NK-92 treated with Interleukin-12 subunit alpha and Interleukin-12 subunit beta, amount 100 ng/mL, for 24 hours (cell line): Measurements from ENCODE around the gene ZNF775.

Source experiments
- DNase-seq: peaks from one replicate; lab custom pipeline; 2025; lab: John Stamatoyannopoulos, UW

ZNF775 gene

DNA sequence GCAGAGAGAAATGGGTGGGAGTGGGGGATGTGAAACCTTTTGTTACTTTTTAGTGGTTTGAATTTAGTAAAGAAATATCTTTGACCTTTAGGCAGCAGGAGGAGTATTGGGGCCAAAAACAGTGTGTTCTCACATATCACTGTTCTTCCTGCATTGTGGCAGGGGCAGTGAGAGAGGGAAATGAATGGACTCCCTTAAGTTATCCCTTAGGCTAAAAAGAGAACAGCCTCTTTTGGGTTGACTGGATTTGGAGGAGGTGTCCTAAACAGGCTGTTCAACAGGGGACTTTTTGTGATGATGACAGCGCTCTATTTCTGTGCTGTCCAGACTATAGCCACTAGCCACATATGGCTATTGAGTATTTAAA is 22.3 kb downstream of the ZNF775 start:
- DNase-seq = no peak

DNA sequence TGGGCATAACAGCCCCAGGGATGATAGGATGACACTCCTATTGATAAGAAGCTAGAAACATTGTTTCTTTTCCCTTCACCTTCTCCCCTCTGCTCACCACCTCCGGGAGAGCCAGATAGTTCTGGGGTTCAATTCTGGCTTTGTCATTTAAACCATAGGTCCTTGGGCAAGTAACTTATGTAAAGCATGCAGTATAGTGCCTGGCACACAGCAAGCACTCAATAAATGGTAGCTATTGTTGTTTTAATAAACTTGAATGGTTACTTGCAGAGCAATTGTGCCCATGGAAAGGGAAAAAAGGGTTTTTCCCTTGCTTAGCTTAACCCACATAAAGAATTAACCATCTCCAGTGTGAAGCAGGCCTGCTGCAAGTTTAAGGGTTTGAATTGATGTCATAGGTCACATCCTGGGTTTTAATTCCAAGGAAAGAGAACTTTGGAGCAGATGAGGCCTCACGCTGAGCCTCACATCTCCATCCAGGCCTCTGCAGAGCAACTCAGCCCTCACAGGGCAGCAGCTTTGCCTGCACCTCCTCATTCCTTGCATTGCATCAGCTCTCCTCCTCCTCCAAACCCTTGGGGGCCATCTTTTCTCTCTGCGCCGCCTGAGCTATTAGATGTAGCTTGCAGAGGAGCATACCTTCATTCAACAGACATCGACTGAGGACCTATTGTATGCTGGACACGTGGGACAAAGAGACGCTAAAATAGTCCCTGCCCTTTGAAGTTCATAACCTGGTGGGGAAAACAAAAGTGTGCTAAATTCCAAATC is 22.9 kb downstream of the ZNF775 start:
- no peak for DNase-seq

DNA sequence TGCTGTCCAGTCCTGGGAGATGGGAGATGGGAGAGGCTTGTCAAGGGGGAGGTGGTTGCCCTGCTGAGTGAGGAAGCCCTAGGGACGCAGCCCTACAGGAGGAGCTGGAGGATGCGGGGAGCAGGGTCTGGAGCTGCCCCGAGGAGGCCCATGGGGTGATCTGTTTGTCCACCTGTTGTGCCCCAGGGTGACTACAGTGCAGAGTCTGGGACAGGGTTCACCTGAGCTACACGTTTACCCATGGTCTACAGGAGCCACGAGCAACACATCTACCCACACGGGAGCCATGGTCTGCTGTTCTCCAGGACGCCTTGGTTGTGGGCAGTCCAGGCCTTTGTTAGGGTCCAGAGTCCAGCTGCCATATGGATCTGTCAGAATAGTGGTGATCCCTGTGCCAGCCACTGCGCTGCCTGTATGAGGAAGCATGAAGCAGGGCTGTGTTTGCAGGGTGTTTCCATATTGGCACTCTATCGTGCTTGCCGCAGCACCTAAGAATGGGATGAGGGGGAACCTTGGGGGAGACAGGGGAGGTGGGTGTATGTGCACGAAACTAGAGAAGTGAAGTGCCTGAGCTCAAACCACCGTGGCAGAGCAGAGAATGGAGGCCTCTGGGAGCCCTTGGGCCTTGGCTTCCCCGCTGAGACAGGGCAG is 23.7 kb downstream of the ZNF775 start:
- DNase-seq = no peak

DNA sequence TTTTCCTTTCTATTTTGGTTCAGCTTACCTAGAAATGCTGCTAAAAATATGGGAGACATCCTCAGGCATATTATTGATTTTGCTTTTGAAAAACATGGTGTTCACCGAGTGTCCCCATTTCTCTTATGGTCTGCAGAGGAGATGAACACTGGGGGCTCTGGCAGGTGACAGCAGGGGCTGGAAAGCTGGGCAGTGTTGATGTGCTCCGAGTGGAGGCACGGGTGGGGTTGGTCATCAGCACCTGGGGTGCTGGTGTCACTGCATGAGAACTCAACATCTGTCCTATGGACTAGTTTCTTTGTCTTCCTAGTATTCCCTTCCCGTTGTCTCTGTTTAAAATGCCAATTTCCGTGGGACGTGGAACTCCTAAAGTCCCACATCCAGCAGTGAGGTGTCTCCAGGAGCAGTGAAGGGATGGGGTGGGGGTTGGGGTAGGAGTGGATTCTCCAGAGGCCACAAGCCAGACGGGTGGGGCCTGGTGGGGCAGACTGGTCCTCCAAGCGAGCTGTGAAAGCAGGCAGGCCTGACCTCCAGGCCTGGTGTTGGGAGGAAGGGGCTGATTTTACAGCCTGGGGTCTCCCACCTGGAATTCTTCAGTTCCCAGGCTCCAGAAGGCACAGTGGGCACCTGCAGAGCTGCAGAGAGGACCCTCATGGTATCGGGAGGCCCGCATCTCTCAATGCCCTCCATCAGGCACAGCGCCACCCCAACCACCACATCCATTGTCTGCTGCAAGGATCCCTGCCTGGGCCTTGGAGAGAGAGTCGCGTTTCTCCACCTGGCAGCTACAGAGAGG is 24.4 kb downstream of the ZNF775 start:
- DNase-seq = no peak

DNA sequence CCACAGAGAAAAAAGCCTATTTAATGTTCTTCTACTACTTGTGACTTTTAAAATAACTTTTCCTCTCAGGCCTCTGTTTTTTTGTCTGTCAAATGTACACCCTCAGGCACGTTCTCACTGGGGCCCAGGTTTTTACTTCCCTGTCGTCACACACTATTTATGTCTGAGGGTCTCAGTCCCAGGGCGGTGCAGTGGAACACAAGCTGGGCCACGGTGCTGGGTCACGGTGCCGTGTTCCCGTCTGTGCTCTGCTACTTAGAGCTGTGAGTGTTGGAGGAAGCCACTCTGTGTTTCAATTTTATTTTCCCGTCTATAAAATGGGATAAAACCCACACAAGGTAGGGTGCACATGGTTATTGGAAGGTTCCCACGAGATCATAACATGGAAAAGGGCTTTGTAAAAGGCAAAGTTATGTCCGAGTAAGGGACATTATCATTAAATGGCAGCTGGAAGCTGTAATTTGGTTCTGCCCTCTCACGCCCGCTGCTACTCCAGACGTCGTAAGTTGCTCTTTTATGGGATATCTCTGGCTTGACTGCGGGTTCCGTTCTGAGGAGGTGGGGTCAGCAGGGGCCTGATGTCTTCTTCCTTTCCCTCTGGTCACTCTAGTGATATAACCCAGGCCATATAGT is 25.2 kb downstream of the ZNF775 start:
- DNase-seq = no peak

DNA sequence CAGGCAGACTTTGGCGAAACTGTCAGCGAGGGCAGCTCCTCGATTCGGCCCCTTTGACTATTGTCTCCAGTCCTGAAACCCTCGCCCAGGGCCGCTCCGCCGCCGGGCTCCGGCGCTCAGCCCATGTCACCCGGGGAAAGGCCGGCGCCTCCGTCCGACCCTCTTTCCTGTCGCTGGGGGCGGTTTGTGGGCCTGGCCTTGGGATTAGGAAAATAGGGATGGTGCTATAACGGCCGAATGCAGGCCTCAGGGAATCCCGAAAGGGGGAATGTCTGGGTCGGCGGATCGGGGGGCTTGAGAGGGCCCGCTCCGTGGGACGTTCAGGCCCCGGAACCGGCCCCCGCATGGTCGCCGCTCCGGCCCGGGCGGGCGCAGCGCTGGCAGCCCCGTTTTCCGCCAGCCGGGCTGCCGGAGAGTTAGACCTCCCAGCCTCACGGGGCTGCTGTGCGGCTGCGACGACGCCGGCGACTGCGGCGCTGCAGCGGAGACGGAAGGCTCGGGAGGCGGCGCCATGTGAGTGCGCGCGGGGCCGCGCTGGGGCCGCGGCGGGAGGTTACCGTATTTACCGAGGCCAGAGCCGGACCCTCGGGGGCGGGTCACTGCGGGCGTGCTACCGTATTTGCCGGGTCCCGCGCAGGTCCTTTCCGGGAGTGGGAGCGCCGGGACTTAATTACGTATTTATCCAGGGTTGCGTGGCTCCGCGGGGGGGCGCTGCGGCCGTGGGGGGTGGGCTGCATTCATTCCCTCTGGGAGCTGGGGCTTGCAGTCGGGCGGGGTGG is 25.9 kb downstream of the ZNF775 start:
- peak; percentile 78 for DNase-seq

DNA sequence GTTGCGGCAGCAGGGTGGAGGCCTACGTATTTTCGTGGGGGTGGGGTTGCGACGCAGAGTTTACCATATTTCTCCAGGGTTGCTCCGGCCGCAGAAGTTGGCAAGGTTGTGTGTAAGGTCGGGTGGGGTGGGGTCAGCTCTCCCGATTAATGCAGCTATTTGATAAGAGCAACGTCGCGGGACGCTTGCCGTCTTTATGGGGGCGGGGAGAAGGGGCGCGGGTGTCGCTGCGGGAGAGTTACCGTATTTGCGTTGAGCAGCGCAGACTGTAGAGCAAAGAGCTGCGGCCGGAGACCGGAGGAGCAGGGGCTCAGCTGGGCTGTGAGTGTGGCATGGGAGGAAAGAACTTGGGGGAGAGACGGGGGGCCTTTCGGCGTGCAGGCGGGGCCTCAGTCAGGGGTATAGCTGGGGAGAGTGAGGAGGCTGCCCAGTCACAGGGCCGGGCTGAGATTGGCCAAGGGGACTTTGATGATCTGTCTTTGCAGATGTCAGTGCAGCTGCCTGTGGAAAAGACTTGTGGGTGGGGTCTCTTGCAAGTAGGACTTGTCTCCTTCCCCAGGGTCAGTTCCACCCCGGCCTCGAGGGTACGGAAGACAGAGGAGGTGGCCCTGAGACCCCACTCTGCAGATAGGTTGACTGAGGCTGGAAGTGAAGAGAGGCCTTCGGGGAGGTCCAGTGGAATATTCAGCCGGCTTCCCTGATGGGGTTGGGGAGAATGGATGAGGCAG is 26.6 kb downstream of the ZNF775 start:
- no peak for DNase-seq

DNA sequence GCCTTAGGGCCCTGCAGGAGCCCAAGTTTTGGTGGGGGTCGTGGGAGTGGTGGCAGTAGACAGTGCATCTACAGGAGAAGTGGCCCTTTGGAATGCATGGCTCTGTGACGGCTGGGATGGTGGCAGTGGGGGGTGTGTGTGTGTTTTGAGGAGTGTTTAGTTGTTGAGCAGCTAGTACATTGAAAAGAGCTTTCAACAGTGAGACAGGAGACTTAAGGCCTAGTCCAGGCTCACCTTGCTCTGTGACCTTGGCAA is 27.1 kb downstream of the ZNF775 start:
- DNase-seq = no peak

DNA sequence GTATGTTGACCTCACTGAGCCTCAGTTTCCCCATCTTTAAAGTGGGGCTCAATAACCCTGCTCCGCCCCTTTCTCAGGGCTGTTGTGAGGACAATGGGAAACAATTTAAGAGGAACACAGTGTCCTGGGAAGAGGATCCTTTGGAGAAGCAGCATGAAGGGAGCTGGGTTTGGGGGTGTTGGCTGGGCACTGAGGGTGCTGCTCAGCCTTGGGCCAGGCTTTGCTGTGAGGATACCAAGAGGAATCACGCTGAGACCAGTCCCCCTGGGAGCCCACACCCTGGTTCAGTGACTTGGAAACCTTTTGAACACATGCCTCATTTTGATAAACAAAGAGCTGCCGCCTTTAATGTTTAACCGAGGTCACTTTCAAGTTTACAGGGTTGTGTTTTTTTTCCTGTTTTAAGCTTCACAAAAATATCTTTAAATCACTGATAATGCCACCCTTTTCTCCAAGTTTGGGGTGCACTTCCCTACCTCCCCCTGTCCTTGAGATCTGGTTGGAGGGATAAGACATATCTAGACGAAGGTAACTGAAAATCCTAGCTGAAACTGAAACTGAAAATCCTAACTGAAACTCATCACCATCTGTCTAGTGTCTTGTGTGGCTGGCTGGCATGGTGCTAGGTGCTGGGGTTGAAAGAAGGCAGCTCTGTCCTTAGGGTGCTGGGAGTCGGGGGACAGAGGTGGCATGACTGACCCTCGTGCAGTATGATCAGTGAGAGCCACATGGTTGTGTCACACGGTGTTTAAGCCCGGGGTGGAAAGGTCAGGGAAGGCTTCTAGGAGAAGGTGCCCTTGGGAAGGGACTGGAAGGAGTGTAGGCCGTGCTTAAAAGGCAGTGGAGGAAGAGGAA is 27.7 kb downstream of the ZNF775 start:
- no peak for DNase-seq

DNA sequence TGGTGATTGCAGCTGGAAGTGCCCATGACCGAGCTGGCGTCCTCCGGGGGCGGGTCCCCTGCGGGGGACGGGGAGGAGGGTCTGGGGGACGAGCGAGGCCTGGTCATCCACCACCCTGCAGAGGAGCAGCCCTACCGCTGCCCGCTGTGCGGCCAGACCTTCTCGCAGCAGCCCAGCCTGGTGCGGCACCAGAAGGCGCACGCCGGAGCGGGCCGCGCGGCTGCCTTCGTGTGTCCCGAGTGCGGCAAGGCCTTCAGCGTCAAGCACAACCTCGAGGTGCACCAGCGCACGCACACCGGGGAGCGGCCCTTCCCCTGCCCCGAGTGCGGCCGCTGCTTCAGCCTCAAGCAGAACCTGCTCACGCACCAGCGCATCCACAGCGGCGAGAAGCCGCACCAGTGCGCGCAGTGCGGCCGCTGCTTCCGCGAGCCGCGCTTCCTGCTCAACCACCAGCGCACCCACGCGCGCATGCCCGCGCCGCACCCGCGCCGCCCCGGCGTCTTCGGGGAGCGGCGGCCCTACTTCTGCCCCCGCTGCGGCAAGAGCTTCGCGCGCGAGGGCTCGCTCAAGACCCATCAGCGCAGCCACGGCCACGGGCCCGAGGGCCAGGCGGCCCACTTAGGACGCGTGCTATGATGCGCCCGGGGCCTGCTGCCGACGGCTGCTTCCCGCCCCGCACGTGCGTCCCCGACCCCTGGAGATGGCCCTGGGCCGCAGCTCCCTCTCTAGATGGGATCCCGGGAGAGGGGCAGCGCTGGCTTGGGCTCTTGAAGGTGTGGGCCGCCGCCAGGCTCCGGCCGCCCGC is 28.7 kb downstream of the ZNF775 start:
- DNase-seq = no peak

DNA sequence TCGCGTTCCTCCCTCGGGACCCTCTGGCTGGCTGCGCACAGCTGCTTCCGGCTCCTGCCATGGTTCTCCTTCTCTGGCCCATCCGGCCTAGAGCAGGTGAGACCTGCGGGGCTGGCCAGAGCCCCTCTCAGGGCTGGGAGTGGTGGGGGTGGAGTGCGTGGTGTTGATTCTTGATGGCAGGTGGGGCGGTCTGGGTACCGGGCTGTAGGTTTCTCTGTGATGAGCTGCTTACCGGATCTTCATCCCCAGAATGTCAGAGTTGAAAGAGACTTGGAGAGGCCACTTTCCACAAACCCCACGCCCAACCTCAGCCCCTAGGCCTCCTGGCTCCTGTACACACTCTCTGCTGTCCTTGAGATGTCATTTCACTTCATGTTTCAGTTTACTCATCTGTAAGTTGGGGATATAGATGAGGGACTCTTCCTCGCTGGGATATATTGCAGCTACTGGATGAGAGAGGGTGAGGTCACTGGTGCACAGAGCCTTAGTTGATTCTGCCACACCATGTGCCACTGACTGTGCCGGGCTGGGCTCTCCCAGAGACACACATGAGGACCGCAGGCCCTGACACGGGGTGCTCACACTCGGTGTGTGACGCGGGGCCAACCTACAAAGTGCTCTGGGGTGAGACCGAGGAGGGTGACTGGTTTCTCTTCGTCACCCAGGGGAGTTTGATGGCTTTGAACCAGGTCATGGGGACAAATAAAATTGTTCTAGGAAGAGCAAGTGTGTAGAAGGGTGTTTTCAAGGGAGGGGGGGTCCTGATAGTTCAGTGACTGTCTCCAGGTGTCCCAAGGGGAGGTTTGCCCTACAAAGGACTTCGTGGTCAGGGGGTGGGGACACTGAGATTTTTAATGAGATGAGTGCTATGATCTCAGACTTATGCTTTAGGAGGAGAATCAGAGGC is 29.5 kb downstream of the ZNF775 start:
- no peak for DNase-seq

DNA sequence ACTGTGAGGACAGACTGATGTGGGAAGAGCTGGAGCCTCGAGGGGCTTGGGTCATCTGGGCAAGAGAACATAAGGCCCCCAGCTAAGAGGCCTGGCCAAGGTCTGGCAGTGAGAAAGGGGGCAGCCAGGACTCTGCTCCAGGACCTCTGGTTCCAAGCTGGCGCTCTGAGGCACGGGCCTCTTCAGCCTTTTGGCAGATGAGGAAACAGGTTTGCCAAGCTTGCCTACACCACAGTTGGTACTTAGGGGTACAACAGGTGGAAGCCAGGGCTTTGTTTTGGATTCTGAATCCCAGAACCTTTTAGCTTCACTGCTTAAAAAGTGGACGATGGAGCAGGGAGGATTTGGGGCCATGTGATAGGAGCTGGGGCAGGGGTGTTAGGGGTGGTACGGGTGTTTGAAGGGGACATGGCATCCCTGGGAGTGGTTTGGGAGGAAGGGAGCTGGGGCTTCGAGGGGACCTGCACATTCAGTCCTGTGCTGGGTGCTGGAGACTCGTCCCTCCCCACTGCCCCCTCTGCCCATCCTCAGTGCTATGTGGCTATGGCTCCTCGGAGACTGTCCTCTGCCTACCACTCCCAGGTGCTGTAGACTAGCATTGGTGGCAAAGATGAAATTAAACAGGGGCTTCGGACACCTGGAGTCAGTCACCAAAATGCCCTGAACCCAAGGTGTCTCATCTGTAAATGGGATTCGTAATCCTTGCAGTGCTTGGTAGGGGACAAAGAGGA is 30.3 kb downstream of the ZNF775 start:
- DNase-seq = no peak

DNA sequence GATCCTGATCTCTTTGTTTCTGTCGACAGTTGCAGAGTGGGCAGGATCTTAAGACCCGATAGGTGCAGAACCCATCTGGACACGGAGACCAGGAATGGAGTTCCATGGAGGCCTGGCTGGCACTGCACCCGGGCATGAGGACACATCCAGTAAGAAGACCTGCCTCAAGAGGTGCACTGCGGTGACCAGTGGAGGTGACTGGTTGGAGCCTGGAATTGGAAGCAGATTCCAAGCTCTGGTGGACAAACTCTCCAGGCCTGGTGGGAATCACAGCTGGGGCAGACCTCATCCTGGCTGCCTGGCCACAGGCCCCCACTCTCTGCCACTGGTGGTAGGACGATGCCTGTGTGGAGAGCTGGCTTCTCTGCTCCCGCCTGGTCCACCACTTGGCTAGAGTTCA is 31.0 kb downstream of the ZNF775 start:
- no peak for DNase-seq

DNA sequence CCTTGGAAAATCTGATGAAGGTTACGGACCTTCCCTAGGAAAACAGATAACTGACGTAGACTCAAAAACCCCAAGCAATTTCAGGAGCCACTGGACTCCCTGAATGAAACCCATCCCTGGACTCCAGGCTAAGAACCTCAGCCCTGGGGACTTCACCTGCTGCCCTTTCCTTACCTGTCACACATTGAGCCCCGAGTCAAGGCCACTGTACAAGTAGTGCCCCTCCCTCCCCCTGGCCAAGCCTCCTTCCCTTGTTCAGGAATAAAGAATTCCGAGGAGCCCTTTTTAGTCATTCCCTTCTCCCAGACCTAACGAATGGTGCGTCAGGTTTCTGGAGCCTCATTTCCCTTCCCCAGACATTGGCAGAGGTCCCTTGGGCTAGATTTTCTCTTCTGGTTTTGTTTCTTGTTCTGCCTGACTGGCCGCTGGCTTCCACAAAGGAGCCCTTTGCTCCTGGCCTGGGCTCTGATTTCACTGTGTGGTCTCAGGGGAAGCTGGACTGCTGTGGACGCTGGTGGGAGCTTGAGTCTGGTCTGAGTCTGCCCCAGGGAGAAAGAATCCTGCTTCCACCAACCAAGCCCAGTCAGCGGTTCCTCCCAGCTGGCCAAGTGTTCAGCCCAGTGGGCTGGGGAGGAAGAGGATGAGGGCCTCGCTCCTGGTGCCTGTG is 31.7 kb downstream of the ZNF775 start:
- DNase-seq = no peak

DNA sequence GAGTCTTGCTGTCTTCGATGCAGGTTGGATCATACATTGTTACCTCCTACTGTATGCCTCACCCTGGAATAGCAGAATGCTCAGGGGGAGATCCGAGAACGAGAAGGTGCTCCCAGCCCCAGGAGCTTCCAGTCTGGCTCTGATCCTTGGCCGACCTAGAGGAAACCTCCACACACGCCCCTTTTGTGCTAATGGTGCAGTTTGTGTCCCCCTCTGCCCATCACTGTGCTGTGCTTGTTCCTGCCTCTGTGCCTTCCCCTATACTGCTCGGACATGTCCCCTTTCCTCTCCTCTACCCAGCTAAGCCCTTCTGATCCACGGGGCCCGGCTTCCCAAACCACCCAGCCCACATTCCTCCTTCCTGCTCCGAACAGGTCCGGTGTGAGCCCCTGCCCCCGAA is 32.5 kb downstream of the ZNF775 start:
- no peak for DNase-seq

DNA sequence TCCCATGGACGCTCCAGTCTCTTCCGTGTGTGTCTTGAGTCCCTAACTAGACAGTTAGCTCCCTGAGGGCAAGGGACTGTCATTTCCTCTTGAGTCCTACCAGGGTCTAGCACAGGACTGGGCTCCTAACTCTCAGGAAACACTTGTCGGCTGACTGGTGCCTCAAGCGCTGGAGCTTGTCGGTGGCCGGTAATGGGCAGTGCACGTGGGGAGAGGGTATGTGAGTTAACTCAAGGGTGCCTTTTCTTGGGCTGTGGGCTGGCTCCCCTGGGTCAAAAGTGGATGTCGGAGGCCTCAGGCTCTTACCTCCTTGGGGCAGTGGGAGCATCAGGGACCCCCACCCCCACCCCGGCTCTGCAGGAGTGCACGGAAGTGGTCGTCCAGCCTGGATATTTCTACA is 32.9 kb downstream of the ZNF775 start:
- DNase-seq = no peak
